Loucy (cell line): ENCODE results near the gene RTN4.

Experiments
- H2AFZ ChIP-seq: fragments of 200-600 bp; sonication (generic); 2 replicates; pipeline ENCODE4 v1.6.0; 2016; ENCODE audit warnings: antibody characterized with exemption, mild to moderate bottlenecking, low read length, moderate library complexity
- H3F3A ChIP-seq: fragments of 200-600 bp; 2 replicates; pipeline ENCODE4 v1.6.0; 2016; ENCODE audit warnings: antibody characterized with exemption, low read depth, mild to moderate bottlenecking
- H3K27me3 ChIP-seq: fragments of 200-600 bp; sonication (generic); 2 replicates; pipeline ENCODE4 v1.6.1; 2014; ENCODE audit warnings: low read length, mild to moderate bottlenecking; ENCODE audit not compliant: insufficient read depth, poor library complexity, severe bottlenecking
- H3K36me3 ChIP-seq: fragments of 200-600 bp; sonication (generic); 2 replicates; pipeline ENCODE4 v1.6.1; 2016; ENCODE audit warnings: low read length; ENCODE audit not compliant: insufficient read depth
- H3K4me1 ChIP-seq: fragments of 200-600 bp; sonication (generic); 2 replicates; pipeline ENCODE4 v1.5.1; 2014; ENCODE audit warnings: low read length, mild to moderate bottlenecking; ENCODE audit not compliant: insufficient read depth, poor library complexity, severe bottlenecking
- H3K4me2 ChIP-seq: fragments of 200-600 bp; sonication (generic); 2 replicates; pipeline ENCODE4 v1.6.0; 2014; ENCODE audit warnings: antibody characterized with exemption, low read length, low read depth, mild to moderate bottlenecking; ENCODE audit not compliant: poor library complexity, severe bottlenecking
- H3K4me3 ChIP-seq: fragments of 200-600 bp; sonication (generic); 2 replicates; pipeline ENCODE4 v1.5.1; 2014; ENCODE audit warnings: low read length, mild to moderate bottlenecking, mixed read lengths; ENCODE audit not compliant: poor library complexity, severe bottlenecking
- H3K79me2 ChIP-seq: fragments of 200-600 bp; sonication (generic); 2 replicates; pipeline ENCODE4 v1.6.1; 2014; ENCODE audit warnings: low read length; ENCODE audit not compliant: insufficient read depth
- H3K9ac ChIP-seq: fragments of 200-600 bp; sonication (generic); 2 replicates; pipeline ENCODE4 v1.6.0; 2014; ENCODE audit warnings: mild to moderate bottlenecking, low read depth, low read length, moderate library complexity; ENCODE audit not compliant: poor library complexity, severe bottlenecking
- H3K9me2 ChIP-seq: fragments of 200-600 bp; sonication (generic); replicated peaks from 2 replicates; pipeline ENCODE4 v1.6.1; 2016; ENCODE audit warnings: low read depth, low read length, mixed read lengths
- H3K9me3 ChIP-seq: fragments of 200-600 bp; sonication (generic); 2 replicates; pipeline ENCODE4 v1.6.1; 2014; ENCODE audit warnings: mild to moderate bottlenecking, antibody characterized with exemption, low read length, low read depth; ENCODE audit not compliant: insufficient read depth
- H4K20me1 ChIP-seq: fragments of 200-600 bp; sonication (generic); 2 replicates; pipeline ENCODE4 v1.6.0; 2014; ENCODE audit warnings: antibody characterized with exemption, low read length, mild to moderate bottlenecking; ENCODE audit not compliant: insufficient read depth, poor library complexity, severe bottlenecking
- EZH2phosphoT487 ChIP-seq: fragments of 200-600 bp; IDR thresholded peaks from 2 replicates; pipeline ENCODE4 v1.6.1; 2018; ENCODE audit warnings: antibody characterized with exemption, mild to moderate bottlenecking, moderate library complexity, borderline replicate concordance
- TF ChIP-seq, protein P1 (sequence below): fragments of 200-600 bp; sonication (generic); conservative IDR thresholded peaks from 2 replicates; pipeline ENCODE4 v1.5.1; 2014; ENCODE audit warnings: mild to moderate bottlenecking, antibody characterized with exemption, low read length

The RTN4 gene

DNA sequence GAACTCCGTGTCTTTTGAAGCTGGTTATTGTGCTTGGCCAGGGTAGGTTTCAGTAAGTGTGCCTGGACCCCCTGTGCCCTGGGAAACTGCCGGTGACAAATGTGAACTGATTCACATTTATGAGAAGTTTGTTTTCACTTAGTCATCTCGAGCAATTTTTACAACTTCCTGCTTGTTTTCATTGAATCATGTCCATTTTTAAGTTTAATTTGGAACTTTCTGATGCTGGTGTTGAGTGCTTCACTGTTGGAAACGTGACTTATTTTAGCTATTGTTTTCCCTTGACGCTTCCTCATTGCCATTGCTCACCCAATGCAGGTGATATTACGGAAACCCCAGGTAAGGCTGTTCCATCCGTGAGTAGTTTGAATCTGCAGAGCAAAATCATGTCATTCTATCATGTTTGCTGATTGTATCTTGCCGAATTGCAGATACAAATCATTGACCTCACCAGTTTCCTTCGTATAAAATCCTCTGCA lies 97.2 kb downstream of the RTN4 start:
- no peaks in the 10 kb centered on the region for H3K36me3 ChIP-seq
- 0 out of 2 replicates have a peak overlapping the region, but pooled peaks have one; percentile 0 for H2AFZ ChIP-seq
- no peaks in the 10 kb centered on the region for H3K9me3 ChIP-seq
- H3K27me3 ChIP-seq, result no peaks in the 10 kb centered on the region
- TF ChIP-seq, protein P1, sequence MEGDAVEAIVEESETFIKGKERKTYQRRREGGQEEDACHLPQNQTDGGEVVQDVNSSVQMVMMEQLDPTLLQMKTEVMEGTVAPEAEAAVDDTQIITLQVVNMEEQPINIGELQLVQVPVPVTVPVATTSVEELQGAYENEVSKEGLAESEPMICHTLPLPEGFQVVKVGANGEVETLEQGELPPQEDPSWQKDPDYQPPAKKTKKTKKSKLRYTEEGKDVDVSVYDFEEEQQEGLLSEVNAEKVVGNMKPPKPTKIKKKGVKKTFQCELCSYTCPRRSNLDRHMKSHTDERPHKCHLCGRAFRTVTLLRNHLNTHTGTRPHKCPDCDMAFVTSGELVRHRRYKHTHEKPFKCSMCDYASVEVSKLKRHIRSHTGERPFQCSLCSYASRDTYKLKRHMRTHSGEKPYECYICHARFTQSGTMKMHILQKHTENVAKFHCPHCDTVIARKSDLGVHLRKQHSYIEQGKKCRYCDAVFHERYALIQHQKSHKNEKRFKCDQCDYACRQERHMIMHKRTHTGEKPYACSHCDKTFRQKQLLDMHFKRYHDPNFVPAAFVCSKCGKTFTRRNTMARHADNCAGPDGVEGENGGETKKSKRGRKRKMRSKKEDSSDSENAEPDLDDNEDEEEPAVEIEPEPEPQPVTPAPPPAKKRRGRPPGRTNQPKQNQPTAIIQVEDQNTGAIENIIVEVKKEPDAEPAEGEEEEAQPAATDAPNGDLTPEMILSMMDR, result no peak
- TF ChIP-seq EZH2phosphoT487, result no peak
- H3K79me2 ChIP-seq, result no peaks in the 10 kb centered on the region
- no peaks in the 10 kb centered on the region for H3K9me2 ChIP-seq
- peaks cover 21% of the 10 kb centered on the region for H3K4me1 ChIP-seq
- no peak overlapping the region for H3K4me3 ChIP-seq
- no peaks in the 10 kb centered on the region for H4K20me1 ChIP-seq
- no peak overlapping the region for H3K9ac ChIP-seq
- H3K4me2 ChIP-seq, result peak overlapping the region; percentile 31
- H3F3A ChIP-seq, result no peaks in the 10 kb centered on the region

DNA sequence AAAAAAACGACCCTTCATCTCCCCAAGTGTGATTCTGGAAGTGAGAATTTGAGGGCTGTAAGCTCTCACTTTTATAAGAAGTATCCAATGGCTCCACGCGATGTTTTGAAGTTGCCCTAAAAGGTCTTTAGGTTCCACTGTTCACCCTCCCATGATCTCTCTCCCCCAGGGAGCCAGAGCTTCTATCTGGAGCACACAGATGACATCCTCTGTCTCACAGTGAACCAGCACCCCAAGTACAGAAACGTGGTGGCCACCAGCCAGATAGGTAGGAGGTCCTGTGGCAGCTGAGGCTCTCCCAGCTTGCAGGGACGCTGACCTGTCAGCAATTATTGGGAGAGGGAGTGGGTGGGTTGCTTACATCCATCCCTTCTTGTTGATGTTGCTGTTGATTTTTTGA lies 97.8 kb downstream of the RTN4 start:
- H3K4me2 ChIP-seq, result peak overlapping the region; percentile 31
- no peak overlapping the region for H3K9ac ChIP-seq
- TF ChIP-seq, protein P1, result no peak
- no peak for TF ChIP-seq EZH2phosphoT487
- no peaks in the 10 kb centered on the region for H3K9me2 ChIP-seq
- H3K36me3 ChIP-seq, result no peaks in the 10 kb centered on the region
- H2AFZ ChIP-seq, result no peak overlapping the region
- H3K4me3 ChIP-seq, result no peak overlapping the region
- H3K79me2 ChIP-seq, result no peaks in the 10 kb centered on the region
- H3K4me1 ChIP-seq, result peaks cover 21% of the 10 kb centered on the region
- H3K9me3 ChIP-seq, result no peaks in the 10 kb centered on the region
- H4K20me1 ChIP-seq, result no peaks in the 10 kb centered on the region
- no peaks in the 10 kb centered on the region for H3F3A ChIP-seq
- H3K27me3 ChIP-seq, result no peaks in the 10 kb centered on the region

DNA sequence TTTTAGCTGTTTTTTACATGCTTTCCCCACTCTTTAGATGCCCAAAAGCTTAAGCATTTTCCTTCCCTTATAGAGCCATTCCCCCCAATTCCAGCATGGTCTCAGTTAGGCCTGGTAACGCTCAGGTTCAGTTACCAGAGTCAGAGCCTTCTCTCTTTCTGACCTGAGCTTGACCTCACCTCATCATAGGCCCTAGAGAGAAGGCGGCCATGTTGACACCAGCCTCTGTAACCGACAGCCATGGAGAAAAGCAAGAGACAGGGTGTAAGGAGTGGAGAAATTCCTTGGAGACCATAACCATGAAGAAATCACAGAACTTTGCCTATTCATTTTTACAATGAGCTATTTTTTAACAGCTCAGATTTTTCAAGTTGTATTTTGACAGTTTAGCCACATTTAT lies 99.4 kb downstream of the RTN4 start:
- H3F3A ChIP-seq, result no peaks in the 10 kb centered on the region
- no peaks in the 10 kb centered on the region for H3K36me3 ChIP-seq
- no peak overlapping the region for H3K9ac ChIP-seq
- no peak overlapping the region for H3K4me3 ChIP-seq
- H3K4me2 ChIP-seq, result no peak overlapping the region
- H3K79me2 ChIP-seq, result no peaks in the 10 kb centered on the region
- no peaks in the 10 kb centered on the region for H3K9me3 ChIP-seq
- no peak for TF ChIP-seq EZH2phosphoT487
- TF ChIP-seq, protein P1, result no peak
- H3K27me3 ChIP-seq, result no peaks in the 10 kb centered on the region
- H3K9me2 ChIP-seq, result no peaks in the 10 kb centered on the region
- peaks cover 21% of the 10 kb centered on the region for H3K4me1 ChIP-seq
- no peaks in the 10 kb centered on the region for H4K20me1 ChIP-seq
- H2AFZ ChIP-seq, result no peak overlapping the region
